Measurements from ENCODE around the gene SCNN1A. TPM values are rescaled to one million over a fixed set of nuclear protein-coding genes. Genes with fewer than 3 reads are reported as not detected.
A peak's percentile ranks its signal among the peaks of the same experiment; 100 is the strongest.

SCNN1A gene
- total RNA-seq, 1 experiment from 2014 or later = 111 TPM

DNA sequence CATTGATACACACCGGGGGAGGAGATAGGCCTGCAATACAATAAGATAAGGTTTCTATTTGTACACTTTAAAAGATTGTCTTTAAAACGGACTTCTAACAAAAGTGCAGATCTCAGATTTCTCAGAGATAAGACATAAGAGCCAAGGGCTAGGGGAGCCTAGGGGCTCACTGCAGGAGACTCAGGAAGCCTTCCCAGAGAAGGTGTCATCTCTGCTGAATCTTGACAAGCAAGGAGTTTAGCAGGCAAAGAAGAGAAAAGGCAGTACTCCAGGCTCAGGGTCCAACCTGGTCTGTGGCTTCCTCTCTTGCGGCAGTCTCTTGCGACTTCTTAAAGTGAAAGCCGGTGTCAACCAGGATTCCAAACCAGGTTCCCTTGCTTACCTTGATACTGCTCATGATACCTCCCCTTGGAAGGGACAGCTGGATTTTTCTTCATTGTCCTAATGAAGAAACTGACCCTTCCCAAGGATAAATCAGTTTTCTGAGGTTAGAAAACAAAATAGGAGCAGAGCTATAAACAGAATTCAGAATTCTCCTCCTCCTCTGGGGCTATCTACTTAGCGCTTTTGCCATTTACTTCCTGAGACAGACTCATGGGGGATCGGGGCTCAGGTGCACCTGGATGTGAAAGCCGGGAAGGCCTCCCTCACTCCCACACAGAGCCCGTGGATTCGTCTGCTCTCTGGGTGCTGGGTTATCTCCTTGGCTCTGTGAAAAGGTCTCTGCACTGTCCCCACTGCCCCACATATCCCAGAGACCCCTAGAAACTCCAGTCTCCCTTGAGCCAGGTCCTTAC lies 1.7 kb upstream of the SCNN1A start:
- H2AFZ ChIP-seq (ENCODE audit: low read length) = no peak overlapping the region
- Mint-ChIP-seq H3K4me1 (peaks cover 77 to 84% of the 10 kb centered on the region in 2 experiments), H3K27ac (peak overlapping the region; percentile 99 to 100 (median 99)), H3K36me3 (ENCODE audit: insufficient read depth in 1 of 3, low read depth in 3 of 3) (peaks cover 0 to 3% (median 2%) of the 10 kb centered on the region in 3 experiments; a peak in 5 of 7 replicates), H3K9me3 (no peaks in the 10 kb centered on the region; a peak in 2 of 5 replicates), H3K4me3 (peak overlapping the region; percentile 79 to 89), H3K27me3 (ENCODE audit: low read depth) (peaks cover 7% of the 10 kb centered on the region)
- H2BK15ac ChIP-seq (ENCODE audit: low read depth, low read length) = no peak overlapping the region
- H2AK5ac ChIP-seq (ENCODE audit: insufficient read length, low read length) = no peak overlapping the region
- no peak overlapping the region for H2BK20ac ChIP-seq (ENCODE audit: low read depth, low read length, poor library complexity, severe bottlenecking)
- H4K5ac ChIP-seq (ENCODE audit: insufficient read length, low read depth, low read length) = no peak overlapping the region
- no peak overlapping the region for H4K8ac ChIP-seq (replicated peaks; ENCODE audit: insufficient read length, low read depth, low read length)
- H3K27me3 ChIP-seq (ENCODE audit: insufficient read depth, low read length) = no peaks in the 10 kb centered on the region
- no peak overlapping the region for H3K56ac ChIP-seq (ENCODE audit: insufficient read length, low read depth, low read length)
- H4K20me1 ChIP-seq (ENCODE audit: control insufficient read depth, insufficient read depth, insufficient read length) = no peaks in the 10 kb centered on the region
- H2BK120ac ChIP-seq (ENCODE audit: low read depth, low read length, poor library complexity, severe bottlenecking) = no peak overlapping the region
- H3K27ac ChIP-seq (ENCODE audit: insufficient read length, low read depth, low read length) = peak overlapping the region; percentile 48
- H3K23me2 ChIP-seq (ENCODE audit: insufficient read length, low read depth, low read length, poor library complexity, severe bottlenecking) = peaks cover 43% of the 10 kb centered on the region
- peaks cover 16% of the 10 kb centered on the region for H3K4me1 ChIP-seq (ENCODE audit: insufficient read depth, low read length)
- no peak overlapping the region for H3T11ph ChIP-seq (ENCODE audit: low read length)
- H3K9ac ChIP-seq (ENCODE audit: extremely low read depth, insufficient read length, low read length) = no peak overlapping the region
- H3K4me2 ChIP-seq (ENCODE audit: insufficient read depth, insufficient read length, low read length) = peak overlapping the region; percentile 82
- H3K79me1 ChIP-seq (ENCODE audit: insufficient read depth, low read depth, low read length, poor library complexity, severe bottlenecking) = no peaks in the 10 kb centered on the region
- peak overlapping the region; percentile 38 for H3K14ac ChIP-seq (ENCODE audit: insufficient read depth, low read length)
- H3K9me3 ChIP-seq (ENCODE audit: control insufficient read depth, low read depth, low read length) = no peaks in the 10 kb centered on the region
- peaks cover 13% of the 10 kb centered on the region; the same call in 1 of the 2 replicates for H3K79me2 ChIP-seq (ENCODE audit: insufficient read depth, low read length)
- WGBS (ENCODE audit: extremely low coverage, insufficient read length, low lambda C conversion rate) = no CpG with 5 or more reads among the region's 10 CpGs
- H3K4ac ChIP-seq (ENCODE audit: low read depth, low read length) = no peak overlapping the region
- peak overlapping the region; percentile 22 for H4K91ac ChIP-seq (ENCODE audit: insufficient read length, low read depth, low read length)
- peak overlapping the region; percentile 56 for H3K18ac ChIP-seq (ENCODE audit: insufficient read length, low read depth, low read length)
- no peak for DNase-seq
- no peak overlapping the region for H3K23ac ChIP-seq (ENCODE audit: insufficient read length, low read depth, low read length)
- no peak for TF ChIP-seq CTCF (conservative IDR thresholded peaks at IDR 0.05)
- H2BK12ac ChIP-seq (ENCODE audit: insufficient read length, low read depth, low read length) = peak overlapping the region; percentile 55
- H2BK5ac ChIP-seq (ENCODE audit: insufficient read length, low read length) = no peak overlapping the region

All from H9 (cell line).